EH (cell line): ENCODE results near the gene GABRA4.
A peak's percentile ranks its signal among the peaks of the same experiment; 100 is the strongest.

Source experiments
- DNase-seq: peaks from one replicate; pipeline ENCODE4 v3.0.0-alpha.2; 2015; ENCODE audit warnings: low read depth

Gene GABRA4

GRCh38 chr4:46979283-46979682 is 14.1 kb downstream of the GABRA4 start:
- DNase-seq = no peak

- no peak for DNase-seq
Observed at GRCh38 chr4:46977245-46977644, 16.1 kb downstream of the GABRA4 start.

DNA sequence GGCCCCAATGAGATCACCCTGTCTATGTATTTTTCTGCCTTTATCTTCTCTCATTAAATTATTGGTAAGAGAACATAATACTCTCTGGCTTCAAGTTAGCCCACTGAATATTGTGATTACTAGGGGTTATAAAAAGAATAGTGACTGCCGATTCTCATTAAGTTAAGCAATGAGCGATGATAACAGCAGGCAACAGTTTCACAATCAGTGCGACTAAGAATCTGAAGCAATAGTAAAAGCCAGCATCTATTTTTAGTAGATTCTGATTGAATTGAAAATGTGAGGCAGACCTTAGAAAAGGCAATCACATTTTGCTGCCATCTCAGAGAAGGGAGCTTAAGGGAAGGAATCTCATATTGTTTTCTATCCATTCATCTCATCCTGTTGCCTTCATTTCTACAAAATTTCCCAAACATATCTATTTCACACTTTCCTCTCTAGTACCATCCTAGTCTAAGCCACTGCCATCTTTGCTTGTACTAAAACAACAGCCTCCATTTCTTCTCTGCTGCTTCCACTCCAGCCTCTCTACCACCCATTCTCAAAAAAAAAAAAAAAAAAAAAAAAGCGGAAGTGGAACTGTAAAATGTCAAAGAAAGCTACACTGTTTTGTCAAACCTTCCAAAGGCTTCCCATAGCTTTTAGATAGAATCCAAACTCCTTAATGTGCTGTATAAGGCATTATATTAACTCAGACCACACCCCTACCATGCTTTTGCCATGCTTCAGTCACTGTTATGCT is 17.4 kb downstream of the GABRA4 start:
- no peak for DNase-seq

DNA sequence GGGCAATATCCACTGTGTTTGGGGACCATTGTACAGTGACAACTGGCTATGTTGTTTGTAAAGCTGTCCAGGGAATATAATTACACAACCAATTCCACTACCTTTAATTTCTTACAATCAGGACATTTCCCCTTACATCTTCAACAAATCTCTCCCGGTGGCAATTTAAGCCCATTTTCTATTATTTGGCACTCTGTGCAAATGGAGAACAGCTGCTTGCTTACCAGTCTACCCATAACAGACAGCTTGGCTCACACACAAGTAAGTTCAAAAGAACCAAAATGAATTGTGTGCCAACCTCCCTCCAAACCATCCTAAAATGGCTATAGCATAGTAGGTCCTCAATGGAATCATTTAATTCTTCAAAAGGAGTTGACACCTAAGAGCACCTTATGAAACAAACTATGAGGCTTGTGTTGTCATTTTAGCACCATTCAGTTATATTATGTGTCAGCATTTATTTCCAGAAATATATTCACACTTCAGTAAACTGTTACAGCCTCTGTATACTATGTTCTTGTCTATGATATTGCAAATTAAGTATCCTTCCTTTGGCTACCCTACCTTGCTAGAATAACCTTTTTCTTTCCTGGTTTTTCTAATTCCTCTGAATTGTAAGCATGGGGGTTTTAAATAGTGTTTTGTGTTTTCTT is 18.4 kb downstream of the GABRA4 start:
- DNase-seq = no peak

- no peak for DNase-seq
Observed at GRCh38 chr4:46968847-46969246, 24.5 kb downstream of the GABRA4 start.

GRCh38 chr4:46967631-46968030 is 25.8 kb downstream of the GABRA4 start:
- DNase-seq = no peak

DNA sequence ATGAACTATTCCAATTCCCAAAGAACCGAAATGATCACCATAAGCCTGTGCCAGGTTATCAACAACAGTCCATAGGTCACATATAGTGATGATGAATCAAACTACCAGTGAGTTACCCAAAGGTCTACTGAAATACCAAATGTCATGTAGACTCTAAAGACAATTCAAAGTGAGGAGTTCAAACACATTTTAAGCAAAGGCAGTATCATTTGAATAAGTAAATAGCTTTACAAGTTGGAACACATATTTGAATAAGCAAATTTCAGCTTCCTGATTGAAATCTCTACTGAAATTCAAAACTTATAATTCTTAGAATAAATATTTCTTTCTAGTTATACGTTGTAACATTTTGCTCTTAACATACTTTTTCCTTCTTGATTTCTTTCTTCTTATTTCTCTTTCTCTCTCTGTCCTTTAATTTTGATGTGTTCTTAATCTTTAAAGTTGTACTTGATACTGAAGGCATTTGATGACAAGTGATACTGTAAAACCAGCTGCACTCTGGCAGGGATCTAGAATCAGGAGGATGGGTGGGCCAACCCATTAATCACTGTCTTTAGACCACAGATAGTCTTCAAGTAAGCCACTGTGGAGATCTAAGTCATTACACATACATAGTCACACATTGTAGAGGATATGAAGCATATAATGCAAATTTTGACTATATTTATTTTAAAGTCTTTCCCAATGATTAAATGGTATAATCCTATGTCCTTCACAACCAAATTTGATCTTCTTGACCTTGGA is 34.5 kb downstream of the GABRA4 start:
- no peak for DNase-seq

DNA sequence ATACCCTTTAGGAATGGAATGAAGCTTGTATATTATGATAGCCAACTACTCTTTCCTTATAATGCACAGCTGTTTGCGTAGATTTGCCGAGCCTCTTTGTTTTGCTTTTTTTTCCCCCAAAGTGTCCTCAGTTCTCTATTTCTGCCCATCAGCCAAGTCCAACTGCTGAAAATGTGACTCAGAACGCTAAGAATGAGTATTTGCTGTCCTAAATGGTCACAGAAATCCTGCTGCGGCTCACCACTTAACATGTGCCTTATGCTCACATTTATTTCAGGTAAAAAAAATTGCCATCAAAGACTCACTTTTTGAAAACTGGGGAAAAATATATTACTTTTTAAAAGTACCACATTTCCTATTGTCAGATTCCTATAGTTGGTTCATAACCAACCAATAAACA is 36.9 kb downstream of the GABRA4 start:
- DNase-seq = no peak

- no peak for DNase-seq
Observed at GRCh38 chr4:46955601-46956000, 37.8 kb downstream of the GABRA4 start.

- no peak for DNase-seq
Observed at GRCh38 chr4:46954643-46955042, 38.7 kb downstream of the GABRA4 start.

DNA sequence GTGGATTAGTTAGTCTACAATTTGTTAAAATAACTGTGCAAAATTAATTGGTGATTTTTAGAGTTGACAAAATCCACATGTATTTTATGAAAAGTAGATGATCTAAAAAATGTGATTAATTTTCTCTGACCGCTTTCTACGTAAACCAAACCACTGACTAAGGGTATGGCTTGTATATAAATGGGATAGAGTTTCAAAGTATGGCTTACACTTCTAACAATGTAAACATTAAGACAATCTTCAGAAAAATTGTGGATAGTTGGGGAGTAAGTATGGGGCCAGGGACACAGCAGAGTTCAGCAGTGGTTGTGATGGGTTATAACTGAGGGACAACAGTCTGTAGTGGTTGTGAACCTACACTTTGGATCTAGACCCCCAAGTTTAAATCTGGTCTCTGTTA is 39.8 kb downstream of the GABRA4 start:
- DNase-seq = no peak

DNA sequence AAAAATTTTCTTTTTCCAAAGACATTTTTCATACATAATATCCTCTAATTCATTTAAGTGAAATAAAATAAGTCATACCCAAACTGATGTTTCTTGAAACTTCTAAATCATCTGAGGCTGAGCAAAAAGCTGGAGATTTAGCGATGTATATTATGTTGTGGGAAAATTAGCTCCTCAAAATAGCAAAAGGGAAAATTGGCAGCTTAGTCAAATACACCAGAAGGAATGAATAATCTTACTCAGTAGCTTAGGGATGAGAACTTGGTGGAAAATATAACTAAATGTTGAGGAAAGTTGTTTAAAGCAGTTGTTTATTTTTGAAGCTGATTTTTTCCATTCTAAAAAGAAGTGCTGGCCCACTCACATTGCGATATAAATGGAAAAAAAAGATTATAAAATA is 40.9 kb downstream of the GABRA4 start:
- DNase-seq = no peak

DNA sequence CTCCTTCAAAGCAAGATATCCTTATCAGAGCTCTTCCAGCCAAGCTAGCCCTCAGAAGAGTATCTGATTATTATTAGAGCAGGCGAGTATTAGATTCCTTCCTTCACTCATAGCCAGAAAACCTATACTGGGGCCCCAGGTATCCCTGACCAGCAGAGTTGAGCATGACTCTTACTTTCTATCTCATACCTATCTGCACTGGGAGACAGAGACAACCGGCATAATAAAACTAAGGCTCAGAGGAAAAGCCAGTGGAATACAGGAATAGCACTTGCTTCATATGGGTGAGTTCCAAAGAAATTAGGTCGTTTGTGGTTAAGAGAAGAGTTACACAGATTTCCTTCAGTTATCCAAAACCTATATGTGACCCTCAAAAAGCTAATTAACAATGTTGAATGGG is 42.6 kb downstream of the GABRA4 start:
- no peak for DNase-seq

GRCh38 chr4:46949822-46950221 is 43.6 kb downstream of the GABRA4 start:
- no peak for DNase-seq

GRCh38 chr4:46947541-46947940 is 45.8 kb downstream of the GABRA4 start:
- no peak for DNase-seq

DNA sequence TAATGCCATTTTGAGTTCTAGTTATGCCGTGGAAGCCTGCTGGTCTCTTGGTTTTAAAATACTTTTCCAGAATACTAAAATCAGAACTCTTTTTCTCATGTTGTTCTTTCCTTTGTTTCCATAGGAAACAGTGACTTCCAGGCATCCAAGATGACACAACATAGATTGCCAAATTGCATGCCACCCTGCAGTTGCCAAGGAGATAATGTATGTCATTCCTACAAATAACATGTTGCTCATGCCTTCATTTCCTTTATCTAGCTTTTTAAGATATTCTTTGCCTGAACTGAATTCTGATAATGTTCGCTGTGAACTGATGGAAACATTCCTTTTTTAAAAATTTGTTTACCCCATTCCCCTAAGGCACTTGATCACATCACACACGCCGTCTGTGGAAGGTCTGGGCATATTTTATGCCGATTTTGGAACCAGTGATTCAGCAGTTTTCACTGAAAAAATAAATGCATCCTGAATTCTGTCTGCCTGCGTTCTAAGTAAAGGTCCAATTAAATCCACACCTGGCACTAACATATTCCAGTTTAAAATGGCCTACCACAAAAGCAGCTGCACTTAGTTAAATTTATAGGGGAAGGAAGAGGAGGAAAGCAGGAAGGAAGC is 46.4 kb downstream of the GABRA4 start:
- DNase-seq = peak; percentile 2

- DNase-seq = no peak
Observed at GRCh38 chr4:46945062-46945461, 48.3 kb downstream of the GABRA4 start.

DNA sequence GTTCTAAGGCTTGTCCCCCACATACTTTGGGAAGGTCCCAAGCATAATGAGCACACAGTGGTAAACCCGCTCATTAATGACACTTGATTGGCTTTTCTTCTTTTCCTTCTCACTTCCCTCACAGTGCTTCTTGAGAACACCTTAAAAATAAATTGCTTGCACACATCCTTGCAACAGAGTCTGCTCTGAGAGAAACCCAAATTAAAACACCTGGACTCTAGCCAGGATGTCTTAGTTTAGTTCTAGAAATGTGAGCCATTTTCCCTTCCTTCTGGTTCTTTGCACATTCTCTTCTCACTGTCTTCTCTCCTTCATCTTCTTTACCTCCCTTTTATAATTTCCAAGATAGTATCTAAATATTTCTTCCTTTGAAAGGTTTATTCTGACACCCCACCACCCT is 49.0 kb downstream of the GABRA4 start:
- DNase-seq = no peak

DNA sequence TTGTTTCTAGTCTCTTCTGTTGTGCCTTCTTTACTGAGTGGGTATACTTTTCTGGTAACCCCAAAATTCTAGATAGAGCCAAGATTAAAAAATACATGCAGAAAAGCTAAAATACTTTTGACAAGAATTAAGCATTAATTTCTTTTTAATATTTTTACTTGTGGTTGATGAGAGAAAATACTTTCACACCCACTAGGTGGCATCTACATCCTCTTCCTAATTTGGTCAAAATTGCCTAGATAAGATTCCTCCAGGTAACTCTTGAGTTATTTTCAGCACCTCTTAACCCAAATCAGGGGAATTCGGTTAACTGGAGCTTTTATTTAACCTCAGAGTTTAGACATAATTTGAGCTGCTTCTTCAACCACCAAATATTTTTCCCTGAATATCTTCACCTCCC is 55.9 kb downstream of the GABRA4 start:
- peak; percentile 1 for DNase-seq

- DNase-seq = no peak
Observed at GRCh38 chr4:46934726-46935125, 58.7 kb downstream of the GABRA4 start.

DNA sequence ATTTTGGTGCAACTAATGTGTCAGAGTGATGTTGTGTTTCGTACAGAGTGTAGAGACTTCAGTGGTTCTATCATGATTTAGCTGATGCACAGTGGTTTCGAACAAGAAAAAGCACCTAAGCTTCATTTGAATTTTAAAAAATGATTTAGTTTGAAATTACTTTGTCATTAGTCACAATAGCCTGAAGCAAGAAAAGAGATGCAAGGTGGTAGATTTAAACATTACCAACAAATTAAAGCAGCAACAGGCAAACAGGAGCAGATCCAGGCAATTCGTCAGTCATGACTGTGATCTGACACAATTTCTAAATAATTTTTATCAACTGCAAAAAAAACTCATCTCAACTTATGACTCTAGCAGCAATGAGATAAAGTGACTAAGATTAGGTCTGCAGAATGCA is 59.7 kb downstream of the GABRA4 start:
- DNase-seq = no peak

GRCh38 chr4:46931981-46932380 is 61.4 kb downstream of the GABRA4 start:
- DNase-seq = peak; percentile 46

DNA sequence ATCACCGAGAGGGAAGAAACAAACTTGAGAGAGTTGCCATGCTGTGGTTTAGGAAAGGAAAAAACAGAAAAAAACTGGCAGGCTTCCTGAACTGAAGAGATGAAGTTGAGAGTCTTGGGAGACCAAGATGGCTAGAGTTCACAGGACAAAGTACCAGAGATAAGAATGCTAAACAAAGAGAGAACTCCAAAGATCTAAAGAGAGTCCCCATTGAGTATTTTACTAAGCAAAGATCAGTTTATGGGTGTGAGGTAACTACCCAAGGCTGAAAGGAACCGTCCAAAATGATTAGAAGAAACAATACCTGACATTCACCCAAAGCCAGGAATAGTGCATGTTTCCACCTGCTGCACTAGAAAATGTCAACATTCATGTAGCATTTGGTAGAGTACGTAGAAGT is 62.5 kb downstream of the GABRA4 start:
- no peak for DNase-seq
